Stomach (tissue), 9 donors: ENCODE results near the gene TBX15. TPM values are rescaled to one million over a fixed set of nuclear protein-coding genes. Genes with fewer than 3 reads are reported as not detected.

Source experiments
- DNase-seq, 2 donors: peaks; one replicate each; pipeline versions ENCODE4 v3.0.0 to v3.0.0-alpha.2; 2013 to 2019
- H3K27ac ChIP-seq, 5 donors: fragments of 200-600 bp in 4 of 5; sonication (generic) in 4 of 5; one replicate each; pipeline ENCODE4 v1.5.1; 2013 to 2019; ENCODE audit warnings: mild to moderate bottlenecking in 1 of 5, moderate library complexity in 1 of 5
- H3K27me3 ChIP-seq, 3 donors: fragments of 200-600 bp; sonication (generic); one replicate each; pipeline ENCODE4 v1.5.1; 2017 to 2019; ENCODE audit warnings: mixed run types in 1 of 3
- H3K36me3 ChIP-seq, 4 donors: fragments of 200-600 bp; sonication (generic); 1 replicate in 3 of 4; 2 replicates in 1 of 4; pipeline ENCODE4 v1.5.1; 2016 to 2019
- H3K4me1 ChIP-seq, 4 donors: fragments of 200-600 bp; sonication (generic); one replicate each; pipeline ENCODE4 v1.5.1; 2016 to 2019
- H3K4me3 ChIP-seq, 4 donors: fragments of 200-600 bp; sonication (generic) in 3 of 4; one replicate each; pipeline ENCODE4 v1.5.1; 2016 to 2019; ENCODE audit warnings: mild to moderate bottlenecking in 1 of 4
- H3K9me3 ChIP-seq, 4 donors: fragments of 200-600 bp; sonication (generic); one replicate each; pipeline ENCODE4 v1.5.1; 2016 to 2019
- CTCF ChIP-seq, 7 experiments: fragments of 450-650 bp in 4 of 7; fragments of 200-600 bp in 3 of 7; sonication (generic) in 3 of 7; IDR thresholded peaks; one replicate each; pipeline ENCODE4 v1.5.1; 2016 to 2019; ENCODE audit warnings: antibody characterized with exemption in 7 of 7, control low read depth in 2 of 7, mild to moderate bottlenecking in 1 of 7
- EP300 ChIP-seq: sonication (generic); formaldehyde crosslinking; IDR thresholded peaks from one replicate; pipeline ENCODE4 v1.6.1; 2017; ENCODE audit warnings: antibody characterized with exemption
- POLR2A ChIP-seq, 4 donors: fragments of 450-650 bp; IDR thresholded peaks; one replicate each; pipeline ENCODE4 v1.6.1; 2016; ENCODE audit warnings: antibody characterized with exemption in 4 of 4, control low read depth in 2 of 4, mild to moderate bottlenecking in 1 of 4, moderate library complexity in 1 of 4
- POLR2AphosphoS5 ChIP-seq, 3 donors: sonication (generic); formaldehyde crosslinking; IDR thresholded peaks; one replicate each; pipeline ENCODE4 v1.6.1; 2016; ENCODE audit warnings: antibody characterized with exemption in 3 of 3
- WGBS, 5 donors: extraction: QIAGEN DNeasy Blood & Tissue Kit in 3 of 5; methylation state at CpG; one replicate each; pipeline versions ENCODE4 v1.1.5 to v1.1.7; 2013 to 2018; 5-methylcytosine and 5-hydroxymethylcytosine counted together
- intact Hi-C: fragments of 100-400 bp; cut with DNase I; formaldehyde crosslinking; loops from one replicate; pipeline ENCODE4 v1.15.1; 2023; ENCODE audit warnings: low total_unique reads
- polyA plus RNA-seq, 3 donors: library from polyadenylated mRNA; stranded (reverse); fragments of 200-250 nt; gene quantifications; one replicate each; pipeline ENCODE4 v1.2.3, GENCODE V29; 2013
- total RNA-seq, 5 donors: library from RNA; depleted of rRNA; stranded (reverse); fragments of >200 nt; gene quantifications; one replicate each; pipeline versions ENCODE4 v1.1.0 to v1.2.3, GENCODE V29; 2014 to 2016
- donor health status: healthy with polysubstance abuse.
- donor health status: Bipolar disorder and iron deficiency.
- donor health status: healthy.

TBX15 gene
- total and polyA plus RNA-seq, 8 donors: 0.05 to 0.37 TPM; not detected in 6

- Histone ChIP-seq H3K27ac (no peak overlapping the region), H3K4me1 (no peaks in the 10 kb centered on the region), H3K4me3 (no peak overlapping the region), H3K36me3 (no peaks in the 10 kb centered on the region), H3K27me3 (no peaks in the 10 kb centered on the region), H3K9me3 (no peaks in the 10 kb centered on the region)
- TF ChIP-seq POLR2AphosphoS5 (IDR thresholded peaks at IDR 0.05) (no peak), CTCF (IDR thresholded peaks at IDR 0.05) (no peak), EP300 (no peak), POLR2A (IDR thresholded peaks at IDR 0.05) (no peak)
- WGBS, 5 donors: 5 to 18% (median 12%) methylated on average over 1 of the region's 1 CpG
- no peak for DNase-seq
- intact Hi-C loops: no loop called here
These were observed 54.9 kb downstream of the TBX15 start for GRCh38 chr1:118933051-118933781.

- no peaks in the 10 kb centered on the region for H3K27me3 ChIP-seq
- no peak overlapping the region for H3K4me3 ChIP-seq
- DNase-seq: no peak
- H3K27ac ChIP-seq: no peak overlapping the region
- intact Hi-C loops: no loop called here
- WGBS, 5 donors: 37 to 55% (median 44%) methylated on average over 1 of the region's 1 CpG
- TF ChIP-seq CTCF (IDR thresholded peaks at IDR 0.05) (no peak), POLR2A (IDR thresholded peaks at IDR 0.05) (no peak), POLR2AphosphoS5 (IDR thresholded peaks at IDR 0.05) (no peak), EP300 (no peak)
- H3K9me3 ChIP-seq: no peaks in the 10 kb centered on the region
- H3K4me1 ChIP-seq: no peaks in the 10 kb centered on the region
- H3K36me3 ChIP-seq: no peaks in the 10 kb centered on the region
These were observed 56.3 kb downstream of the TBX15 start for GRCh38 chr1:118931876-118932275.

- Histone ChIP-seq H3K36me3 (no peaks in the 10 kb centered on the region), H3K27ac (no peak overlapping the region), H3K4me3 (no peak overlapping the region), H3K9me3 (no peaks in the 10 kb centered on the region), H3K27me3 (no peaks in the 10 kb centered on the region), H3K4me1 (no peaks in the 10 kb centered on the region)
- intact Hi-C loops: no loop called here
- WGBS, 5 donors: 48 to 59% (median 51%) methylated on average over 2 of the region's 2 CpGs
- TF ChIP-seq EP300 (no peak), POLR2AphosphoS5 (IDR thresholded peaks at IDR 0.05) (no peak), CTCF (IDR thresholded peaks at IDR 0.05) (no peak), POLR2A (IDR thresholded peaks at IDR 0.05) (no peak)
- DNase-seq: peak in 1 of 2 donors; percentile 59
These were observed 59.2 kb downstream of the TBX15 start for GRCh38 chr1:118928739-118929554.

- no peak for TF ChIP-seq POLR2A (IDR thresholded peaks at IDR 0.05)
- TF ChIP-seq POLR2AphosphoS5 (IDR thresholded peaks at IDR 0.05): no peak
- TF ChIP-seq CTCF (IDR thresholded peaks at IDR 0.05): no peak
- no peak for TF ChIP-seq EP300
These were observed 60.5 kb downstream of the TBX15 start for GRCh38 chr1:118927427-118928187.

More at GRCh38 chr1:118927427-118928187, 60.5 kb downstream of the TBX15 start:
- Histone ChIP-seq H3K27me3 (no peaks in the 10 kb centered on the region), H3K4me3 (no peak overlapping the region), H3K36me3 (no peaks in the 10 kb centered on the region), H3K4me1 (no peaks in the 10 kb centered on the region), H3K9me3 (no peaks in the 10 kb centered on the region), H3K27ac (no peak overlapping the region)
- 59 to 76% (median 66%) methylated on average over 4 of the region's 4 CpGs for WGBS, 5 donors
- DNase-seq: no peak
- intact Hi-C loops: no loop called here
